Measurements from ENCODE around the gene ITGA2B. TPM values are rescaled to one million over a fixed set of nuclear protein-coding genes. Genes with fewer than 3 reads are reported as not detected.

Gene ITGA2B
- total and polyA plus RNA-seq, 2 of the 13 experiments (the other 11 are each of a cell fraction or from before 2014, with no cell fraction given) = 0.38 to 1.1 TPM

- TF ChIP-seq FOXA1 (IDR thresholded peaks at IDR 0.05) (no peak), FOXA1 (CRISPR knock-in tag; IDR thresholded peaks at IDR 0.05) (no peak), NRL (CRISPR knock-in tag; IDR thresholded peaks at IDR 0.05; ENCODE audit: borderline replicate concordance) (peak; percentile 35; the same call in 1 of the 2 replicates), ZNF629 (CRISPR knock-in tag; conservative IDR thresholded peaks at IDR 0.05) (0 out of 2 replicates have a peak, but pooled peaks have one; percentile 7), ZFP90 (CRISPR knock-in tag; IDR thresholded peaks at IDR 0.05; ENCODE audit: borderline replicate concordance) (0 out of 2 replicates have a peak, but pooled peaks have one; percentile 40), EEA1 (CRISPR knock-in tag; IDR thresholded peaks at IDR 0.05; ENCODE audit: borderline replicate concordance) (no peak), HDAC2 (CRISPR knock-in tag; IDR thresholded peaks at IDR 0.05) (no peak), HNF1B (CRISPR knock-in tag; IDR thresholded peaks at IDR 0.05) (no peak), ZBTB39 (CRISPR knock-in tag; IDR thresholded peaks at IDR 0.05) (no peak), CBX5 (CRISPR knock-in tag; IDR thresholded peaks at IDR 0.05; ENCODE audit: borderline replicate concordance) (no peak), HIC2 (CRISPR knock-in tag; IDR thresholded peaks at IDR 0.05; ENCODE audit: low read depth) (no peak), SETDB1 (CRISPR knock-in tag; IDR thresholded peaks at IDR 0.05; ENCODE audit: borderline replicate concordance) (no peak), NFKBIZ (CRISPR knock-in tag; IDR thresholded peaks at IDR 0.05) (no peak), HBP1 (CRISPR knock-in tag; IDR thresholded peaks at IDR 0.05; ENCODE audit: low read depth) (no peak), IKZF5 (CRISPR knock-in tag; IDR thresholded peaks at IDR 0.05) (no peak), MYC (CRISPR knock-in tag; IDR thresholded peaks at IDR 0.05; ENCODE audit: borderline replicate concordance) (peak; percentile 67; the same call in 1 of the 2 replicates), RCOR2 (CRISPR knock-in tag; IDR thresholded peaks at IDR 0.05) (no peak), ZNF225 (CRISPR knock-in tag; IDR thresholded peaks at IDR 0.05) (no peak), SCMH1 (CRISPR knock-in tag; IDR thresholded peaks at IDR 0.05; ENCODE audit: borderline replicate concordance) (no peak)
These were observed 34.6 kb downstream of the ITGA2B start (continued) for GRCh38 chr17:44354582-44355561.
